Kidney epithelial cell (primary cell): ENCODE data around the gene FBXL15. TPM values are rescaled to one million over a fixed set of nuclear protein-coding genes. Genes with fewer than 3 reads are reported as not detected.

ENCODE experiments used
- DNase-seq: peaks from one replicate; pipeline ENCODE4 v3.0.0-alpha.2; 2010; ENCODE audit warnings: low read depth
- H3K27me3 ChIP-seq: 2 replicates; pipeline ENCODE4 v1.6.0; 2011; ENCODE audit warnings: low read length; ENCODE audit not compliant: control insufficient read depth, insufficient read depth
- H3K36me3 ChIP-seq: 2 replicates; pipeline ENCODE4 v1.5.1; 2011; ENCODE audit warnings: low read length; ENCODE audit not compliant: control insufficient read depth, insufficient read depth
- H3K4me3 ChIP-seq: 2 replicates; pipeline ENCODE4 v1.5.1; 2011; ENCODE audit warnings: low read depth, mild to moderate bottlenecking, control low read depth, low read length
- CTCF ChIP-seq: IDR thresholded peaks from 2 replicates; pipeline ENCODE4 v1.5.1; 2011; ENCODE audit warnings: mild to moderate bottlenecking, moderate library complexity, low read length, control low read depth, inconsistent platforms; ENCODE audit not compliant: insufficient read depth, poor library complexity, severe bottlenecking
- total RNA-seq: library from RNA; depleted of rRNA; stranded (reverse); fragments of >200 nt; gene quantifications from 2 replicates; pipeline ENCODE4 v1.2.3, GENCODE V29; 2015

Gene FBXL15
- total RNA-seq, 1 donor from 2014 or later, result 20.6 TPM

- DNase-seq, result no peak
- TF ChIP-seq CTCF, result no peak
- Histone ChIP-seq H3K27me3 (no peaks in the 10 kb centered on the region), H3K36me3 (no peaks in the 10 kb centered on the region), H3K4me3 (peak overlapping the region; percentile 57)
Measured at GRCh38 chr10:102393411-102394078, 27.1 kb upstream of the FBXL15 start.

DNA sequence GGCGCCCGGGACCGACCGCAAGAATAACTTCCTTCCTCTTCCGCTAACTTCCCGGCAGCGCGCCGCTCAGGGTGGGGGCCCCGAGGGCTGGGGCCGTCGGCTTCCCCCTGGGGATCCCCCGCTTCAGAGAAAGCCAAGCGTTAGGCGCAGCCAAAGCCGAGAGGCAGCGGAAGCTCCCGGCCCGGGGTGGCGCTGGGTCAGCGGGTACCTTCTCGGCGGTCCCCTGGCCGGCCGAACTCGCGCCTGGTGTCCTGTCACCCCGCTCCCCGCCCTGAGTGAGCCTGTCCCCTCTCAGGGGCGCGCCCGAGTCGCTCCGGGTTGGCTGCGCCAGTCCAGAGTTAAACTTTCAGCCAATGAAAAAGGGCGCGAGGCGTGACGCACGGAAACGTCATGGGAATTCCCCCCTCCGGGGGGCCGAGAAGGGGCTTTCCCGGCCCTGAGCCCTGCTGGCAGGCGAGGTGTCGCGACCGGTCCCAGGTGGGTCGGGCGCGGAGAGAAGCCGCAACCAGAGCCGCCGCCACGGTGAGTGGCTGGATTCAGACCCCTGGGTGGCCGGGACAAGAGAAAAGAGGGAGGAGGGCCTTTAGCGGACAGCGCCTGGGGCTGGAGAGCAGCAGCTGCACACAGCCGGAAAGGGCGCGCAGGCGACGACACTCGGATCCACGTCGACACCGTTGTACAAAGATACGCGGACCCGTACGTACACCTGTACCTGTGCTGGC lies 26.4 kb upstream of the FBXL15 start:
- no peak for DNase-seq
- H3K27me3 ChIP-seq, result no peaks in the 10 kb centered on the region
- peak overlapping the region; percentile 57 for H3K4me3 ChIP-seq
- peak; percentile 95 for TF ChIP-seq CTCF
- no peaks in the 10 kb centered on the region for H3K36me3 ChIP-seq

DNA sequence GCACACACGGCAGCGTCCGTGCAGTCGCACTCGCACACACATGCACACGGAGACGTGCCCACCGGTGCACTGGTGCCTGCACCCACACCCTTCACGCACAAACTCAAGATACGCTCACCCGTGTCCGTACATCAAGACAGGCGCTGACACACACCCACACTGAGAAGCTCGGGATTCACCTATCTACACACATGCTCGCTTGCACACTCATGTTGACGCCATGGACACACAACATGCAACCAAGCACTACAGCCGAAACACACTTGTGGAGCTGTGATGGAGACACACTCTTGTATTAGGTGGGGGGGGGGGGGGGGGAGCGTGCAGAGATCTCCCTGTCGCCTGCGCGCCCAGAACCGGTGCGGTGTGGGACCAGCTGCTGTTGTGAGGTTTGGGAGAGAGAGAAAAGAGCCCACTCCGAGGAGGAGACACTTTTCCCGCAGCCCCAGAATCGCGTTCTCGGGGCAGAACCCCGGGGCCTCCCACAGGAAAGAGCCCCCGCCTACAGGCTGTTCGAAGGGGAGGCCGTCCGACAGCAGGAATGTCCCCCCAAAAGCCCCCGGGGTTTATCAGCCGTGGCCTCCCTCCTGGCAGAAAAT lies 25.7 kb upstream of the FBXL15 start:
- Histone ChIP-seq H3K27me3 (no peaks in the 10 kb centered on the region), H3K36me3 (peaks cover 1% of the 10 kb centered on the region), H3K4me3 (peak overlapping the region; percentile 57)
- TF ChIP-seq CTCF, result no peak
- no peak for DNase-seq

DNA sequence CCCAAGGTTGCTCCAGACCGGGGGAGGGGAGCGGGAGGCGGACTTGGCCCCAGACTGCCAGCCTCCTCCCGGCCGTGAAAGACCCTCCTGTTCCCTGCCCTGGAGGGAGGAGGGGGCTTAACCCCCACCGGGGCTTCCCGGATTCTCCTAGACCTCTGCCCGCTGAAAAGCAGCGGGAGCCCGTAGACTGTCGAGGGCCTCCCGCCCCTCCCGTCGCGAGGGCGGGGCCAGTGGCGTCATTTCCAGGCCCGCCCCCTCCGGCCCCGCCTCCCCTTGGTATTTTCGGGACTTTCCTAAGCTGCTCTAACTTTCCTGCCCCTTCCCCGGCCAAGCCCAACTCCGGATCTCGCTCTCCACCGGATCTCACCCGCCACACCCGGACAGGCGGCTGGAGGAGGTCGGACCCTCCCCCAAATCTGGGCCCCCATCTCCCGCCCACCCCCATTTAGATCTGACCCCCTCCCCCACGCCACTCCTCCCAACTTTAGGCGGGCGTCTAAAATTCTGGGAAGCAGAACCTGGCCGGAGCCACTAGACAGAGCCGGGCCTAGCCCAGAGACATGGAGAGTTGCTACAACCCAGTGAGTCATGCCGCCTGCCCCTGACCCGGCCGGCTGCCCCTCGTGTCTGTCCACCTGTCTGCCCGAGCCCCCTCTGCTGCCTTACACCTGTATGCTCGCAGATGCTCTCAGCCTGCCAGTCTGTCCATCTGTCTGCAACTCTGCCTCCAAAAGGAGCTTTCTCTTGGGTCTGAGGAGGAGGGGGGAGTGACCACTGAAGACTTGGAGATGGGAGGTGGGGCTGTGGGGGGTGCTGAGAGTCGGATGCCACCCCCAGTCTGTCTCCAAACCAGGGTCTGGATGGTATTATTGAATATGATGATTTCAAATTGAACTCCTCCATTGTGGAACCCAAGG lies 25.0 kb upstream of the FBXL15 start, which contains the start of gene NFKB2:
Gene NFKB2, plus strand, starts transcription at position 306 of the 917 bp plus-strand sequence. Its CDS starts 255 bp downstream, at position 561.
- DNase-seq, result no peak
- peak within 1 kb of the TSS; percentile 57 for H3K4me3 ChIP-seq

More for the DNA sequence above, 25.0 kb upstream of the FBXL15 start, which contains the start of gene NFKB2:
- TF ChIP-seq CTCF, result no peak
- Histone ChIP-seq H3K36me3 (peaks cover 1% of the 10 kb centered on the region), H3K27me3 (no peaks in the 10 kb centered on the region)
